Kidney (tissue), 14 donors: Measurements from ENCODE around the gene TASL. TPM values are rescaled to one million over a fixed set of nuclear protein-coding genes. Genes with fewer than 3 reads are reported as not detected.

Experiments used
- DNase-seq, 5 donors: peaks; one replicate each; pipeline ENCODE4 v3.0.0-alpha.2; 2013 to 2020
- FAIRE-seq: peaks from 2 replicates; lab custom pipeline; 2012; peaks lifted over from hg19 to GRCh38; lab: Jason Lieb, UNC
- H3K27ac ChIP-seq, 2 donors: one replicate each; pipeline ENCODE4 v1.7.0; 2013; ENCODE audit warnings: low read depth in 2 of 2, low read length in 2 of 2, inconsistent platforms in 1 of 2
- H3K27me3 ChIP-seq: one replicate; pipeline ENCODE4 v1.7.1; 2013; ENCODE audit warnings: low read length, inconsistent platforms; ENCODE audit not compliant: control insufficient read depth, insufficient read depth
- H3K36me3 ChIP-seq, 3 donors: one replicate each; pipeline versions ENCODE4 v1.7.0 to v1.7.1; 2013; ENCODE audit warnings: low read length in 3 of 3, control low read depth in 1 of 3, inconsistent platforms in 1 of 3; ENCODE audit not compliant: insufficient read depth in 3 of 3, control insufficient read depth in 2 of 3
- H3K4me1 ChIP-seq, 3 donors: one replicate each; pipeline versions ENCODE4 v1.7.0 to v1.7.1; 2013; ENCODE audit warnings: low read length in 3 of 3, inconsistent platforms in 1 of 3, low read depth in 1 of 3; ENCODE audit not compliant: control insufficient read depth in 2 of 3, insufficient read depth in 2 of 3
- H3K4me3 ChIP-seq, 3 donors: one replicate each; pipeline versions ENCODE4 v1.7.0 to v1.8.1; 2013; ENCODE audit warnings: low read length in 3 of 3, control low read depth in 1 of 3, inconsistent platforms in 1 of 3
- H3K9ac ChIP-seq, 3 donors: one replicate each; pipeline versions ENCODE4 v1.7.0 to v1.7.1; 2013; ENCODE audit warnings: low read length in 3 of 3, control low read depth in 1 of 3, inconsistent platforms in 1 of 3
- H3K9me3 ChIP-seq, 3 donors: one replicate each; pipeline versions ENCODE4 v1.7.0 to v1.7.1; 2013; ENCODE audit warnings: low read length in 3 of 3, control low read depth in 1 of 3, inconsistent platforms in 1 of 3; ENCODE audit not compliant: control insufficient read depth in 2 of 3, insufficient read depth in 1 of 3
- CTCF ChIP-seq: IDR thresholded peaks from 3 replicates; pipeline ENCODE4 v1.5.1; 2012; ENCODE audit warnings: mild to moderate bottlenecking, moderate library complexity, borderline replicate concordance; ENCODE audit not compliant: insufficient read depth; ENCODE audit errors: extremely low read depth
- intact Hi-C: fragments of 100-400 bp; cut with DNase I; formaldehyde crosslinking; loops from one replicate; pipeline ENCODE4 v1.11.1; 2022
- polyA plus RNA-seq: library from polyadenylated mRNA; stranded (reverse); fragments of 350-450 nt; fragmentation: Illumina TruSeq; extraction: RNeasy Lipid Tissue Mini Kit (QIAGEN cat#74804); gene quantifications from one replicate; pipeline ENCODE4 v1.2.3, GENCODE V29; 2014; ENCODE audit warnings: low read depth, low replicate concordance; ENCODE audit not compliant: insufficient read depth
- total RNA-seq: library from RNA; stranded (reverse); fragmentation: NEBNext Ultra II Directional; extraction: Animal tissue kit (Norgen Biotek cat#: 25700); gene quantifications from one replicate; pipeline ENCODE4 v1.2.1, GENCODE V29; 2021
- donor health status: control.
- donor health status: control.
- donor health status: control.
- donor health status: control.
- donor health status: control.
- donor health status: DM: yes; HTN: yes; CAD: no.
- donor health status: Normal renal cell carcinoma (clear cell type).

Gene TASL
- total and polyA plus RNA-seq, 2 donors from 2014 or later: 0.22 to 1.8 TPM

- TF ChIP-seq CTCF: no peak
- no peak overlapping the region for H3K4me3 ChIP-seq
- no peak overlapping the region for H3K27ac ChIP-seq
- no peaks in the 10 kb centered on the region for H3K9me3 ChIP-seq
- no peaks in the 10 kb centered on the region for H3K27me3 ChIP-seq
- H3K36me3 ChIP-seq: no peaks in the 10 kb centered on the region
- no peaks in the 10 kb centered on the region for H3K4me1 ChIP-seq
- intact Hi-C loops: no loop called here
- no peak overlapping the region for H3K9ac ChIP-seq
- no peak for DNase-seq
- no peak for FAIRE-seq
Measured at GRCh38 chrX:30580641-30581040, 3.1 kb upstream of the TASL start.

- peak overlapping the region in 2 of 3 donors; percentile 13 to 24 for H3K4me3 ChIP-seq
- no peak for TF ChIP-seq CTCF
- H3K27ac ChIP-seq: peak overlapping the region in 1 of 2 donors; percentile 13
Measured at GRCh38 chrX:30576881-30577280, 685 bp downstream of the TASL start.

GRCh38 chrX:30573125-30573524 is 4.4 kb downstream of the TASL start:
- intact Hi-C loops: no loop called here
- Histone ChIP-seq H3K4me1 (peaks cover 0 to 4% (median 0%) of the 10 kb centered on the region in 3 donors), H3K36me3 (no peaks in the 10 kb centered on the region), H3K27me3 (no peaks in the 10 kb centered on the region), H3K27ac (peak overlapping the region in 1 of 2 donors; percentile 57), H3K9ac (no peak overlapping the region), H3K4me3 (no peak overlapping the region), H3K9me3 (no peaks in the 10 kb centered on the region)
- DNase-seq (no peak), FAIRE-seq (no peak)
- TF ChIP-seq CTCF: no peak

More at GRCh38 chrX:30576881-30577280, 685 bp downstream of the TASL start:
- no peak overlapping the region for H3K9ac ChIP-seq
- no peaks in the 10 kb centered on the region for H3K9me3 ChIP-seq
- intact Hi-C loops: no loop called here
- H3K36me3 ChIP-seq: no peaks in the 10 kb centered on the region
- DNase-seq (no peak), FAIRE-seq (no peak)
- no peaks in the 10 kb centered on the region for H3K27me3 ChIP-seq
- peaks cover 0 to 4% (median 0%) of the 10 kb centered on the region in 3 donors for H3K4me1 ChIP-seq

- Histone ChIP-seq H3K27me3 (no peaks in the 10 kb centered on the region), H3K4me1 (peaks cover 0 to 4% (median 0%) of the 10 kb centered on the region in 3 donors), H3K4me3 (no peak overlapping the region), H3K9ac (no peak overlapping the region), H3K9me3 (no peaks in the 10 kb centered on the region), H3K27ac (peak overlapping the region; percentile 57 to 75), H3K36me3 (no peaks in the 10 kb centered on the region)
- no peak for TF ChIP-seq CTCF
- DNase-seq (no peak), FAIRE-seq (no peak)
- intact Hi-C loops: no loop called here
Measured at GRCh38 chrX:30572678-30573077, 4.9 kb downstream of the TASL start.
